Keratinocyte (primary cell): ENCODE data around the gene IL3. TPM values are rescaled to one million over a fixed set of nuclear protein-coding genes. Genes with fewer than 3 reads are reported as not detected.

Experiments used
- DNase-seq: peaks from one replicate; pipeline ENCODE4 v3.0.0-alpha.2; 2011; ENCODE audit warnings: low read depth, missing footprints, low spot score
- FAIRE-seq: peaks from 2 replicates; lab custom pipeline; 2011; peaks lifted over from hg19 to GRCh38; lab: Jason Lieb, UNC
- H2AFZ ChIP-seq: 2 replicates; pipeline ENCODE4 v1.6.0; 2012; ENCODE audit warnings: low read length, control low read depth, inconsistent platforms; ENCODE audit not compliant: control insufficient read depth
- H3K27ac ChIP-seq: 2 replicates; pipeline ENCODE4 v1.5.1; 2011; ENCODE audit warnings: low read length; ENCODE audit not compliant: control insufficient read depth, insufficient read depth
- H3K27me3 ChIP-seq: 3 replicates; pipeline ENCODE4 v1.6.0; 2011; ENCODE audit warnings: low read length; ENCODE audit not compliant: control insufficient read depth, insufficient read depth; ENCODE audit errors: extremely low read depth
- H3K36me3 ChIP-seq, 2 experiments: 2 replicates in 1 of 2; 3 replicates in 1 of 2; pipeline ENCODE4 v1.5.1; 2011; ENCODE audit warnings: low read length in 2 of 2, mild to moderate bottlenecking in 1 of 2; ENCODE audit not compliant: control insufficient read depth in 2 of 2, insufficient read depth in 2 of 2; ENCODE audit errors: extremely low read depth in 1 of 2
- H3K4me1 ChIP-seq: 3 replicates; pipeline ENCODE4 v1.5.1; 2011; ENCODE audit warnings: low read length; ENCODE audit not compliant: control insufficient read depth, insufficient read depth; ENCODE audit errors: extremely low read depth
- H3K4me2 ChIP-seq: 3 replicates; pipeline ENCODE4 v1.6.0; 2011; ENCODE audit warnings: low read depth, low read length; ENCODE audit not compliant: control insufficient read depth, insufficient read depth; ENCODE audit errors: extremely low read depth
- H3K4me3 ChIP-seq, 3 experiments: fragments of 200-600 bp in 1 of 3; sonication (generic) in 1 of 3; 2 replicates in 2 of 3; 3 replicates in 1 of 3; pipeline ENCODE4 v1.5.1; 2011 to 2016; ENCODE audit warnings: low read length in 3 of 3, mild to moderate bottlenecking in 3 of 3, control low read depth in 2 of 3, inconsistent platforms in 1 of 3, low read depth in 1 of 3, mixed read lengths in 1 of 3, mixed run types in 1 of 3, moderate library complexity in 1 of 3; ENCODE audit not compliant: control insufficient read depth in 2 of 3, insufficient read depth in 2 of 3; ENCODE audit errors: extremely low read depth in 1 of 3
- H3K79me2 ChIP-seq: 2 replicates; pipeline ENCODE4 v1.6.0; 2012; ENCODE audit warnings: low read length; ENCODE audit not compliant: control insufficient read depth, insufficient read depth
- H3K9ac ChIP-seq: 3 replicates; pipeline ENCODE4 v1.6.0; 2011; ENCODE audit warnings: low read length; ENCODE audit not compliant: control insufficient read depth, insufficient read depth; ENCODE audit errors: extremely low read depth
- H3K9me1 ChIP-seq: 3 replicates; pipeline ENCODE4 v1.6.0; 2011; ENCODE audit warnings: low read length; ENCODE audit not compliant: control insufficient read depth, insufficient read depth; ENCODE audit errors: extremely low read depth
- H3K9me3 ChIP-seq: 2 replicates; pipeline ENCODE4 v1.5.1; 2012; ENCODE audit warnings: low read depth, low read length; ENCODE audit not compliant: control insufficient read depth
- H4K20me1 ChIP-seq: 3 replicates; pipeline ENCODE4 v1.6.0; 2011; ENCODE audit warnings: low read length; ENCODE audit not compliant: control insufficient read depth, insufficient read depth; ENCODE audit errors: extremely low read depth
- EZH2 ChIP-seq: IDR thresholded peaks from one replicate; pipeline ENCODE4 v1.6.1; 2012; ENCODE audit warnings: inconsistent platforms, mild to moderate bottlenecking, low read length, moderate library complexity
- dilution Hi-C: fragments of 300-500 bp; cut with MboI; formaldehyde crosslinking; loops from one replicate; pipeline ENCODE4 v1.7.0; 2020; ENCODE audit warnings: low sequenced_read_pairs; ENCODE audit not compliant: extremely low pct_ligation_motif_present
- polyA plus RNA-seq, 5 experiments: library from polyadenylated mRNA; depleted of rRNA in 3 of 5; stranded (reverse) in 3 of 5; stranded (forward) in 1 of 5; unstranded in 1 of 5; fragments of >200 nt; gene quantifications; 1 replicate in 1 of 5; 2 replicates in 3 of 5; 3 replicates in 1 of 5; pipeline versions ENCODE4 v1.2.1 to v1.2.3, GENCODE V29; 2011 to 2012; ENCODE audit warnings: missing spikeins in 2 of 5, low read depth in 1 of 5, low replicate concordance in 1 of 5
- TF ChIP-seq, protein P1 (sequence below), 3 experiments: IDR thresholded peaks in 1 of 3; conservative IDR thresholded peaks in 1 of 3; optimal IDR thresholded peaks in 1 of 3; 2 replicates in 2 of 3; 3 replicates in 1 of 3; pipeline versions ENCODE3 to v1.5.1; 2011; ENCODE audit warnings: low read length in 3 of 3, mild to moderate bottlenecking in 3 of 3, moderate library complexity in 2 of 3, control low read depth in 1 of 3, inconsistent platforms in 1 of 3; ENCODE audit not compliant: insufficient read depth in 2 of 3; ENCODE audit errors: extremely low read depth in 1 of 3

IL3 gene
- polyA plus RNA-seq, 1 donor (not counting 4 experiments of a cell fraction or from before 2014, with no cell fraction given), result not detected

DNA sequence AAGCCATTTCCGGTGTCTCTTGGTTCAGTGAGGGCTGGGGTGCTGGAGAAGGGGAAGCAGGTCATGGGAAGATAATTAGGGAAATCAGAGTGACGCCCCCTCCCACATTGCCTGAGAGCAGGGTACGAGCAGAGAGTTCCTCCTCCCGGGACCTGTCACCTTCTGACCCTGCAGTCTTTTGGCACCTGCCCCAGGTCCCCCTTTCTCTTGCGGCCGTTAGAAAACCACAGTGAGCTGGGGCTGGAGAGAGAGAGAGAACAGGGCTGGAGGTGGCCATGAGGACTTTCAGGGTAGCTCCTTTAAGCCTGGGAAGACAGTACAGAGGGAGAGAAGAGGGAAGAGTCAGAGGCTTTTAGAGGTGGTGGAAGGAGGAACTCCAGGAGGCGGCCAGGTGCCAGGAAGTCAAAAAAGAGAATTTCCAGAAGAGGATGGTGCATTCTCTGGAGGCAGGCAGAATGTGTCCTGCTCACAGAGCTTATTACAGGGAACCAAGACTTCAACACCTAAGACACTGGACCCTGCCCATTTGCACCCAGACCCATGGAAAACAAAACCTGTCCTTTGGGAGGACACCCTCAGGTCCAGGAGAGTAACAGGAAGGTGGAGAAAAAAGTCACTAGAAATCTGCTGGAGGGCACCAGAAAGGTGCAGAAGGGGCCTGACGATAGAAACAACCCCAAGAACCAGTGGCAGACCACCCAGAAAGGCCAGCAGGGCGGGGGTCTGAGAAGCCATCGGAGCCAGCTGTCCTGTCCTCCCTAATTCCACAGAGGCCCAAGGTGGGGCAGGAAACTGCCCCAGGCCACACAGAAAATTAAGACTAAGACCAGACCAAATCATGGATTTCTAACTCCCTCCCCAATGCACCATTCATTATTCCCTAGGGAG is 42.5 kb upstream of the IL3 start:
- Histone ChIP-seq H3K4me1 (peaks cover 8% of the 10 kb centered on the region), H3K9me3 (no peaks in the 10 kb centered on the region), H3K4me2 (no peak overlapping the region), H3K27ac (no peak overlapping the region), H3K27me3 (peaks cover 11% of the 10 kb centered on the region), H3K4me3 (no peak overlapping the region), H3K9ac (no peak overlapping the region), H3K9me1 (no peaks in the 10 kb centered on the region), H3K36me3 (no peaks in the 10 kb centered on the region), H2AFZ (no peak overlapping the region), H4K20me1 (no peaks in the 10 kb centered on the region), H3K79me2 (no peaks in the 10 kb centered on the region)
- no peak for FAIRE-seq
- no peak for TF ChIP-seq EZH2
- TF ChIP-seq, protein P1, sequence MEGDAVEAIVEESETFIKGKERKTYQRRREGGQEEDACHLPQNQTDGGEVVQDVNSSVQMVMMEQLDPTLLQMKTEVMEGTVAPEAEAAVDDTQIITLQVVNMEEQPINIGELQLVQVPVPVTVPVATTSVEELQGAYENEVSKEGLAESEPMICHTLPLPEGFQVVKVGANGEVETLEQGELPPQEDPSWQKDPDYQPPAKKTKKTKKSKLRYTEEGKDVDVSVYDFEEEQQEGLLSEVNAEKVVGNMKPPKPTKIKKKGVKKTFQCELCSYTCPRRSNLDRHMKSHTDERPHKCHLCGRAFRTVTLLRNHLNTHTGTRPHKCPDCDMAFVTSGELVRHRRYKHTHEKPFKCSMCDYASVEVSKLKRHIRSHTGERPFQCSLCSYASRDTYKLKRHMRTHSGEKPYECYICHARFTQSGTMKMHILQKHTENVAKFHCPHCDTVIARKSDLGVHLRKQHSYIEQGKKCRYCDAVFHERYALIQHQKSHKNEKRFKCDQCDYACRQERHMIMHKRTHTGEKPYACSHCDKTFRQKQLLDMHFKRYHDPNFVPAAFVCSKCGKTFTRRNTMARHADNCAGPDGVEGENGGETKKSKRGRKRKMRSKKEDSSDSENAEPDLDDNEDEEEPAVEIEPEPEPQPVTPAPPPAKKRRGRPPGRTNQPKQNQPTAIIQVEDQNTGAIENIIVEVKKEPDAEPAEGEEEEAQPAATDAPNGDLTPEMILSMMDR (optimal IDR thresholded peaks at IDR 0.05 in 1 of 3, IDR thresholded peaks at IDR 0.05 in 1 of 3, conservative IDR thresholded peaks at IDR 0.05 in 1 of 3; ENCODE audit: extremely low read depth in 1 of 3, insufficient read depth in 2 of 3, low read length in 3 of 3), result no peak
- DNase-seq, result no peak
- dilution Hi-C loops, result no loop called here

DNA sequence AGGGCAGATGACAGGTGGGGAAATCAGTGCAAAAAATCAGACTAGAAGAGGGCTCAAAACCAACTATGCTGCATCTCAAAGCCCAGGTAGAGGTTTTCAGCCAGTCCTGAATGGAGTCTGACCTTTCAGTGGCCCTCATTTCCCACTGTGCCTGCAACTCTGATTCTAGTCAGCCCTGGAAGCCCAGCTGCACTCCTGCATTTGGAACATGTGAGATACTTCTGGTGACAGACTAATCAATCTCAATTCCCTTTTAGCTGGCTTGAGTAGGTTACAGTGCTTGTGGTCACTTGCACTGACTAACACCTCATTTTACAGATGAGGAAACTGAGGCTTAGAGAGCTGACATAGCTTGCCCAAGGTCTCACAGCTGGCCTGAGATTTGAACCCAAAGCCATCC is 41.1 kb upstream of the IL3 start:
- H3K36me3 ChIP-seq, result no peaks in the 10 kb centered on the region
- DNase-seq (no peak), FAIRE-seq (no peak)
- H2AFZ ChIP-seq, result no peak overlapping the region
- TF ChIP-seq EZH2, result no peak
- TF ChIP-seq, protein P1 (optimal IDR thresholded peaks at IDR 0.05 in 1 of 3, IDR thresholded peaks at IDR 0.05 in 1 of 3, conservative IDR thresholded peaks at IDR 0.05 in 1 of 3; ENCODE audit: extremely low read depth in 1 of 3, insufficient read depth in 2 of 3, low read length in 3 of 3), result no peak
- no peak overlapping the region for H3K4me2 ChIP-seq
- H3K9me3 ChIP-seq, result no peaks in the 10 kb centered on the region
- no peaks in the 10 kb centered on the region for H3K9me1 ChIP-seq
- H4K20me1 ChIP-seq, result no peaks in the 10 kb centered on the region
- H3K27ac ChIP-seq, result no peak overlapping the region
- H3K9ac ChIP-seq, result no peak overlapping the region
- H3K4me1 ChIP-seq, result no peaks in the 10 kb centered on the region
- dilution Hi-C loops, result no loop called here
- H3K4me3 ChIP-seq, result no peak overlapping the region
- H3K79me2 ChIP-seq, result no peaks in the 10 kb centered on the region
- H3K27me3 ChIP-seq, result peaks cover 11% of the 10 kb centered on the region
